MM.1S (cell line): ENCODE measurements around the gene KRT17.

Experiments
- EZH2phosphoT487 ChIP-seq: fragments of 300-600 bp; sonication (generic); IDR thresholded peaks from 2 replicates; pipeline ENCODE4 v1.6.1; 2018; ENCODE audit warnings: antibody characterized with exemption, low read length
- TF ChIP-seq, protein P1 (sequence below): fragments of 300-600 bp; sonication (generic); IDR thresholded peaks from 2 replicates; pipeline ENCODE4 v1.5.1; 2016; ENCODE audit warnings: antibody characterized with exemption, low read length, mixed read lengths

DNA sequence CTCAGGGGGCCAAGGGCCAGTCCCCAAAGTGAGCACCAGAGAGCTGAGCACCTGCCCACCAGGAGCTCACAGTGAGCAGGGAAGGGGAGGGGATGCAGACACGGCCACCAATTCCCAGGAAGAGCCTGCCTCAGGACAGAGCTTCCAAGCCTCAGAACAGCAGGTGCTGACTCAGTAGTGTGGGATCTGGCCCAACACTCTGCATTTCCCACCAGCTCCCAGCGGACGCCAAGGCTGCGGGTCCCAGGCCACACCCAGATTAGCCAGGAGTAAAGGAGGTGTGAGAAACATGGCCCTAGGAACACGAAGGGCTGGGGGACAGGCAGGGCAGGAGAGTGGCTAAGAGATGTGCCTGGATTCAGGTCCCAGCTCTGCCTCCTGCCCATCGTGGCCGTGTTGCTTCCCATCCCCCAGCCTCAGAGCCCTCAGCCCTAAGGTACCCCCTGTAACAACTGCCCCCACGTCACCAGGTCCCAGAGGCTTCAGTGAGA is 35.9 kb upstream of the KRT17 start:
- TF ChIP-seq, protein P1, sequence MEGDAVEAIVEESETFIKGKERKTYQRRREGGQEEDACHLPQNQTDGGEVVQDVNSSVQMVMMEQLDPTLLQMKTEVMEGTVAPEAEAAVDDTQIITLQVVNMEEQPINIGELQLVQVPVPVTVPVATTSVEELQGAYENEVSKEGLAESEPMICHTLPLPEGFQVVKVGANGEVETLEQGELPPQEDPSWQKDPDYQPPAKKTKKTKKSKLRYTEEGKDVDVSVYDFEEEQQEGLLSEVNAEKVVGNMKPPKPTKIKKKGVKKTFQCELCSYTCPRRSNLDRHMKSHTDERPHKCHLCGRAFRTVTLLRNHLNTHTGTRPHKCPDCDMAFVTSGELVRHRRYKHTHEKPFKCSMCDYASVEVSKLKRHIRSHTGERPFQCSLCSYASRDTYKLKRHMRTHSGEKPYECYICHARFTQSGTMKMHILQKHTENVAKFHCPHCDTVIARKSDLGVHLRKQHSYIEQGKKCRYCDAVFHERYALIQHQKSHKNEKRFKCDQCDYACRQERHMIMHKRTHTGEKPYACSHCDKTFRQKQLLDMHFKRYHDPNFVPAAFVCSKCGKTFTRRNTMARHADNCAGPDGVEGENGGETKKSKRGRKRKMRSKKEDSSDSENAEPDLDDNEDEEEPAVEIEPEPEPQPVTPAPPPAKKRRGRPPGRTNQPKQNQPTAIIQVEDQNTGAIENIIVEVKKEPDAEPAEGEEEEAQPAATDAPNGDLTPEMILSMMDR = no peak
- no peak for TF ChIP-seq EZH2phosphoT487
